Activated CD4-positive, alpha-beta T cell treated with anti-CD3 and anti-CD28 coated beads for 48 hours (primary cell): ENCODE data around the gene SGF29.
"Not testable (repeated sequence)": the region's sequence is repeated elsewhere in the genome, so short reads cannot be mapped to it uniquely, and the experiment has no call there.

Source experiments
- DNase-seq: peaks from one replicate; pipeline ENCODE4 v3.0.0-alpha.2; 2020

The SGF29 gene

GRCh38 chr16:28569021-28569420, 15.3 kb downstream of the SGF29 start:
- no peak for DNase-seq

GRCh38 chr16:28569968-28570752, 16.4 kb downstream of the SGF29 start:
- DNase-seq, result no peak

- no peak for DNase-seq
Measured at GRCh38 chr16:28572696-28573510, 19.2 kb downstream of the SGF29 start.

GRCh38 chr16:28573738-28574718, 20.3 kb downstream of the SGF29 start:
- no peak for DNase-seq

GRCh38 chr16:28574925-28575324, 21.2 kb downstream of the SGF29 start:
- no peak for DNase-seq

GRCh38 chr16:28575446-28576109, 21.9 kb downstream of the SGF29 start:
- DNase-seq, result no peak

- no peak for DNase-seq
Measured at GRCh38 chr16:28580726-28581315, 27.1 kb downstream of the SGF29 start.

GRCh38 chr16:28585674-28586073, 32.0 kb downstream of the SGF29 start:
- DNase-seq, result no peak

- no peak for DNase-seq
Measured at GRCh38 chr16:28586466-28586865, 32.7 kb downstream of the SGF29 start.

GRCh38 chr16:28587386-28587785, 33.7 kb downstream of the SGF29 start:
- no peak for DNase-seq

GRCh38 chr16:28589069-28589468, 35.3 kb downstream of the SGF29 start:
- no peak for DNase-seq

GRCh38 chr16:28589930-28590329, 36.2 kb downstream of the SGF29 start:
- DNase-seq, result no peak

- no peak for DNase-seq
Measured at GRCh38 chr16:28590384-28591340, 36.9 kb downstream of the SGF29 start.

- no peak for DNase-seq
Measured at GRCh38 chr16:28591355-28591754, 37.6 kb downstream of the SGF29 start.

GRCh38 chr16:28592511-28592910, 38.8 kb downstream of the SGF29 start:
- DNase-seq, result no peak

GRCh38 chr16:28592979-28593553, 39.3 kb downstream of the SGF29 start:
- no peak for DNase-seq

GRCh38 chr16:28595451-28595850, 41.7 kb downstream of the SGF29 start:
- DNase-seq, result not testable (repeated sequence)

- no peak for DNase-seq
Measured at GRCh38 chr16:28596115-28596630, 42.5 kb downstream of the SGF29 start.

GRCh38 chr16:28596840-28597691, 43.3 kb downstream of the SGF29 start, which contains the start of gene SULT1A2:
TSS of gene SULT1A2 (minus strand) at chr16:28597050. CDS start at chr16:28595930, 1,120 bp downstream.
- no peak for DNase-seq
